GM19351 (cell line): ENCODE measurements around the gene CCDC6.
"Not testable (repeated sequence)": the region's sequence is repeated elsewhere in the genome, so short reads cannot be mapped to it uniquely, and the experiment has no call there.

Experiments
- ATAC-seq: cut with Tn5 transposase; IDR thresholded peaks from one replicate; pipeline ENCODE4 v1.9.1; 2021; ENCODE audit warnings: mild to moderate bottlenecking, moderate library complexity; ENCODE audit not compliant: unreplicated experiment

Gene CCDC6

GRCh38 chr10:59814878-59815277 lies 91.5 kb downstream of the CCDC6 start:
- no peak for ATAC-seq

GRCh38 chr10:59812519-59813122 lies 93.7 kb downstream of the CCDC6 start:
- no peak for ATAC-seq

- ATAC-seq = no peak
Observed at GRCh38 chr10:59809644-59809974, 96.7 kb downstream of the CCDC6 start.

DNA sequence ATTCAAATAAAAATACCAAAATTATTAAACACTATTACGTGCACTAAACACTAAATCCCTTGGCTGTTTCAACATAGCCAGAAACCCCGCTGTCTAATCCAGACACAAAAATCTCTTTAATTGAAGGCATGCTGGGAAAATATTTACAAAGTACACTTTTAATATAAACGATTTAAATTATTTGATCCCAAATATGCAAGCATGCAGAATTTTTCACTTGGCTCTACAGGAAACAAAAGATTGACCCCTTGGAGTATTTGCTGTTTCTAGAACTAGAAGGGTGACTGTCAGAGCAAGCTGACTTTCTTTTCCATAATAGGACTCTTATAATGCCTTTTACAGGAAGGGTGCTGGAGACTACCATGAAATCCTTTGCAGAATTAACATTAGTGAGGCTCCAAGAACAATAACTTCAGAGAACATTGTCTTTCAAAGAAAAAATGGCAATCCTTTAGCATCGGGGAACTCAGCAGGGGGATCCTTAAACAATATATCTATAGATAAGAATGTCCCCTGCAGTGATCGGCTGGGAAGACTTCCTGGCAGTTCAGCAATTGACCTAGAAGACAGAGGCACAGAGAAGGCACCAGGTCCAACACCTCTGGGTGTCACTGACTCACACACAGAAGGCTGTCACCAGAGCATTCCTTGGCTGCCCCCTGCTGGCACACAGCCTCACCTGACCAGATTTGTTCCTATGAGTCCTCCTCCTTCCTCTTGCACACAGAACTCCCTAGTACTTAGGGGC lies 97.3 kb downstream of the CCDC6 start:
- ATAC-seq = peak; percentile 99

DNA sequence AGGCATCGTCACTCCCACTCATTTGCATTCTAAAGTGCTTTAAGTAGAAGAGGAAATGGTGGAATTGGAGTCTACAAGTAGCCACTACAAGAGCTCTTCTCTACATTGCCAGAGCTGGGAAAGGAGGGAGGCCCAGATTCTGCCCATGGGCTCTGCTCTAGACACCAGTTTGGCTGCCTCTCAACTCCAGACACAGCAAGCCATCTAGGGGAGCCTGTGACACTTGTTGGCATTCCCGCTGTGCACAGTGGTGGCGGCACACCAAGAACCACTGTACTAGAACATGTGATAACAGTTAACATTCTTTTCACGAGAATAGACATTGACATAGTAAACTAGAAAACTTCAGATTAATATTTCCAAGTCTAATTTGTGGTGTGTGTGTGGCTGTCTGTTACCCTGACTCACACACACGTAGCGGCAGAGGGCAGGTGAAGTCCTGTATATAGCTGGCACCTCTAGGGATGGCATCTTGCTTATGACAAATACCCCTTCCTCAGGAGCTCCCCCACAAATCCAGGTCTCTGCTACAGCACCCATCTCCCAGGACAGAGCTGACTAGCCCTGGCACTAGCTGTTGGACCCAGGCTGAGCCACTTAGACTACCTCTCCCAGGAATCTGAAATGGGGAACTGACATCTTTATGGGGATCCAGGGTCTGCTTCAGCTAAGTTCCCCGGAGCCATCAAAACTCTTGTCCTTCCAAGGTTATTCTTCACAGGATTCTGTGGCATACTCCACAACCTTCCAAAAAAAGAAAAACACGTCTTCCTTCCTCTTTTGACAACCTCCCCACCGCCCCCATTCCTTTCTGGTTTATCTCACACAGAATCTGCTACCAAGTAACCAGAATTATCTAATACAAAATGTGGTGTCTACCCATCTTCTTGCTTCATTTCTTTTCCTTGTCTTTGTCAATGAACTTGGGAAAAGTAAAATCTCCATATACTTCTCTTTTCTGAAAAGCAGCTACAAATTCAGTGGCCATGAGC lies 98.4 kb downstream of the CCDC6 start:
- ATAC-seq = no peak

DNA sequence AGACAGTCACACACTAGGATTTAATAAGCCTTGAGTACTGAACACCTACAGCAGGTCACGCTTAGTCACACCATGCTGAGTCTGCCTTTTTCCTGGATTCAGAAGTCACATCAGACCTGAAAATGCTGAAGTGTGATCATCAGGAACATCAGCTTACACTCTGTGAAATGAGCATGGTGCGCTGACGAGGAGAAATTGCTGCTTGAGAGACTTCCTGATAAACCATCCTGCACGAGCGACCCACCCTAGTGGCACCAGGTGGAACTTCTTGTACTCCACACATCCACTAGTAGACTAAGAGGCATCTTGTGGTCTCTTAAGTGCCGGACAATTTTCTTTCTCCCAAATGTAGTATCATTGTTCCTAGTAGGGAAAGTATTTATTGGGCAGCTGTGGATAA lies 101.3 kb downstream of the CCDC6 start:
- no peak for ATAC-seq

DNA sequence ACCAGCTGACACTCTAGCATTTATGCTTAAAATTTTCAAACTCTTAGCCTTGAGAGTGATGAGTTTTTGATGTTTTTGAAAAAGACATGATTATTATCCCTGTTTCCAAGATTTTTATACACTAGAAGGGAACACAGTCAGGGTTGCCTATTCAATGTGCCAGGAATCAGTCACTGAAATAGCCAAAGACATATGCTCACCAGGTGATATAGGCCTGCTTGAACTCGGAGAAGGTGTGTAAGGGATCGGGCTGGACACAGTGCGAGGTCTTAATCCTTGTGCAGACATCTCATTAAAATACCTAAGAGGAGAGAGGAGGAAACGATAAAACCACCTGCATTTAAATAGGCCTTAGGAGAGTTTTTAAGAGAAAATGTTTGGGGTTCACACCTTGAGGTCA lies 102.1 kb downstream of the CCDC6 start:
- ATAC-seq = no peak

- ATAC-seq = no peak
Observed at GRCh38 chr10:59803714-59804113, 102.6 kb downstream of the CCDC6 start.

DNA sequence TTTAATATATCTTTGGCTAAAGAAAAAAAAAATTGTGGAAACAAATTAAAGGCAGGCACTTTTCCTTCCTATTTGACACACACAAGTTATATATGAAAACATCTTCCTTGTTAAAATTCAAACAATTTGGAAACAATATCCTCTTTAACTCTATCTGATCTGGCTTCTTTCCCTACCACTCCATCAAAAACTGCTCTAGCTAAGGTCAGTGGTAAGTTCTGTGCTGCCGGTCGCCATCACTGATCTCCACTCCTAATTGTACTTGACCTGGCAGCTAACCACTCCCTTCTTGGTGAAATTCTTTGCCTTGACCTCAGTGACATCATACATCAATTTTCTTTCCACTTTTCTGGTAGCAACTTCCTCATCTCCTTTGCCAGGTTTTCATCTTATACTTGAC lies 105.2 kb downstream of the CCDC6 start:
- no peak for ATAC-seq

DNA sequence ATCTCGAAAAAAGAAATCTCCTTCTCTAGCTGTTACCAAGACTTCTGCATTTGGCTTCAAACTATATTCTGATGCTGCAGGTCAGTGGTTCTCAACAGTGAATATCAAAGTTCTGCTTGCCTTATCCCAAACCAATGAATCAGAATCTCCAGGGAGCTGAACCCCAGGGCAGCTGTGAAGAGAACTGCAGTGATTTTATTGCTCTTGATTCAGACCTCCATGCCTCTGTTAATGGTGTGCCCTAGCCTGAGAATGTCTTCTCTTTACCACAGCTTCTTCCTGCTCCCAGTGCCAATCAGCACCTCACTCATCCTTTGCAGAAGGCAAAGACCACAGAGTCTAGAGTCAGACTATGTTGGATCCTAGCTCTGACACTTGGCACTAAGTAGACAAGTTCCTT lies 106.9 kb downstream of the CCDC6 start:
- ATAC-seq = no peak

DNA sequence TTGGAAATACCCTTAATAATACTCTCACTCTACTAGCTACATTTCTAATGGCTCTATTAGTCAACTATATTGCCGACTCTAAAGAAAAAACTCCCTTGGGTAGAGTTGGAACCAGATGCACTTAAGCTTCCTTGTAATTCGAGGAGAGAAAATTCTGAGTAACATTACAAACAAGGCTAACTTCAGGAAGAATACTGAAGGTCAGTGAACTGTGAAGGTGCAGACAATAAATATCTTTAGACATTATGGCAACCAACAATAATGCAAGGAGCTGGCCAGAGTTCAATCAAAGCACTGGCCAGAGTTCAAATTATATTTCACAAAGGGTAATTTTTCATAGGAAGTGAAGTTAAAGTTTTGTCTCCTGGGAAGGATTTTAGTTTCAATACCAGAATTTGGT lies 112.4 kb downstream of the CCDC6 start:
- no peak for ATAC-seq

DNA sequence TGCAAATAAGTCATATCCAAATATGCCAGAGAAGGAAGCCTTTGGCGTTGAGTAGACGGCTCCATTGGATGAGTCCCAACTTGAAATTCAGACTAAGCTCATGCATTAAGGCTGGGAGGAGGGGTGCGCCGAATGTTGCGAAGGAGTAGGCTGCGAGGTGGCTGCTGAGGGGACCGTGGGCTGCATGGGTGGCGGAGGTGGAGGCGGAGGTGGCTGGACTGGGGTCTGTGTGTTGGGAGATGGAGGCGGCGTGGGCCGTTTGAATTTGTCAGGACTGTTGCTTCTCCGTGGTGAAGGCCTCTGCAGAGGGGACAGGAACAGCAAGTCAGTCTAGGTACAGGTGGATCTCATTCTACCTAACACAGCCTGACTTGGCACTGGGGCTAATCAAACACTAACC lies 113.5 kb downstream of the CCDC6 start:
- ATAC-seq = no peak

- no peak for ATAC-seq
Observed at GRCh38 chr10:59791601-59792000, 114.8 kb downstream of the CCDC6 start.

GRCh38 chr10:59790080-59790479 lies 116.3 kb downstream of the CCDC6 start:
- ATAC-seq = not testable (repeated sequence)

DNA sequence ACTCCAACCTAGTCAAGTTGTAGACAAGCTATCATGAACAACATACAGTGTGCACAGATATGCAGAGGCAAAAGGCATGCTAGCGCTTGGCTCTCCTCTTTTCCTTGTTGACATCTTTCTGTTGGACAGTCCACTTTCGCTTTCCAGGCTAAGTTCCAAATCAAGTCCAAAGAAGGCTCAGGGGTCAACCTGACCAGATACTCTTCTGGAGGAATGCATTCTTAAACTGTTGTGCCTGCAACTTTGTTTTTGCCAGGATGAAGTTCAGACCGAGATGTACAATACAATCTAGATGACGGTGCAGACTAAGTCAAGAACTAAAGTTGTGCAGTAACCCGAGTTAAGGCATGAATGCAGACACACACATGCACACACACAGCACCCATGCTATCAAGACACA lies 117.4 kb downstream of the CCDC6 start:
- ATAC-seq = not testable (repeated sequence)

- not testable (repeated sequence) for ATAC-seq
Observed at GRCh38 chr10:59787032-59787431, 119.3 kb downstream of the CCDC6 start.

- not testable (repeated sequence) for ATAC-seq
Observed at GRCh38 chr10:59785476-59785875, 120.9 kb downstream of the CCDC6 start.

DNA sequence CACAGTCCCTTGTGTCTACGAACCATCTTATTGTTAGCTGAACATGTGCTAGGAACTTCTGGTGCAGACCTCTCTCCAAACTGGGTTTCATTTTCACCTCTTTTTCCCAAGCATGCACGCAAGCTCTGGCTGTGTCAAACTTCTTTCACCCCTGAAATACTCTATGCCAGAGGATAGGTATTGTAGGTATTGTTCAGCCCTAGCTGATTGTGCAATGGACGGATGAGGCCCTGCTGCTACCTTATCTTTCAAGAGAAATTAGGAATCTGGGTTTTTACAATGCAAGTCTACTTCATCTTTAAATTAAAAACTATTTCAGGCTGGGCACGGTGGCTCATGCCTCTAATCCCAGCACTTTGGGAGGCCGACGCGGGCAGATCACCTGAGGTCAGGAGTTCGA lies 124.8 kb downstream of the CCDC6 start:
- no peak for ATAC-seq

GRCh38 chr10:59779756-59780533 lies 126.4 kb downstream of the CCDC6 start:
- ATAC-seq = no peak

- ATAC-seq = no peak
Observed at GRCh38 chr10:59774451-59774850, 131.9 kb downstream of the CCDC6 start.

GRCh38 chr10:59773088-59773487 lies 133.3 kb downstream of the CCDC6 start:
- ATAC-seq = no peak
